Gastrocnemius medialis (tissue), 4 donors: ENCODE results near the gene IQGAP3. TPM values are rescaled to one million over a fixed set of nuclear protein-coding genes. Genes with fewer than 3 reads are reported as not detected.
"Not testable (repeated sequence)": the region's sequence is repeated elsewhere in the genome, so short reads cannot be mapped to it uniquely, and the experiment has no call there.

Experiments
- ATAC-seq, 2 donors: fragments of 150-250 bp; one replicate each; pipeline ENCODE4 v1.9.1; 2016
- DNase-seq, 2 donors: peaks; one replicate each; pipeline ENCODE4 v3.0.0-alpha.2; 2019
- H3K27ac ChIP-seq, 4 donors: fragments of 200-600 bp; sonication (generic); 1 replicate in 1 of 4; 2 replicates in 3 of 4; pipeline ENCODE4 v1.5.1; 2016 to 2018; ENCODE audit warnings: mild to moderate bottlenecking in 2 of 4, moderate library complexity in 1 of 4
- H3K27me3 ChIP-seq, 3 donors: fragments of 200-600 bp; sonication (generic) in 2 of 3; 1 replicate in 1 of 3; 2 replicates in 2 of 3; pipeline versions ENCODE4 v1.5.1 to v1.6.0; 2016 to 2019; ENCODE audit warnings: mild to moderate bottlenecking in 1 of 3, moderate library complexity in 1 of 3
- H3K36me3 ChIP-seq, 2 donors: fragments of 200-600 bp; sonication (generic) in 1 of 2; one replicate each; pipeline ENCODE4 v1.5.1; 2017 to 2018
- H3K4me1 ChIP-seq, 2 donors: fragments of 200-600 bp; sonication (generic) in 1 of 2; one replicate each; pipeline ENCODE4 v1.5.1; 2016 to 2017; ENCODE audit warnings: mild to moderate bottlenecking in 2 of 2
- H3K4me3 ChIP-seq, 4 donors: fragments of 200-600 bp; sonication (generic) in 3 of 4; 1 replicate in 1 of 4; 2 replicates in 3 of 4; pipeline ENCODE4 v1.5.1; 2016 to 2019; ENCODE audit warnings: mild to moderate bottlenecking in 2 of 4
- H3K9me3 ChIP-seq, 3 donors: fragments of 200-600 bp; sonication (generic) in 2 of 3; 1 replicate in 1 of 3; 2 replicates in 2 of 3; pipeline ENCODE4 v1.5.1; 2016 to 2019
- POLR2A ChIP-seq, 2 donors: fragments of 450-650 bp; IDR thresholded peaks; one replicate each; pipeline ENCODE4 v1.6.1; 2017; ENCODE audit warnings: antibody characterized with exemption in 2 of 2, mild to moderate bottlenecking in 2 of 2, moderate library complexity in 2 of 2
- in situ Hi-C, 4 donors: fragments of 200-750 bp; cut with MboI; loops; one replicate each; pipeline versions ENCODE4 v1.15.0 to v1.8.0; 2017; ENCODE audit warnings: low sequenced_read_pairs in 4 of 4
- intact Hi-C: fragments of 100-400 bp; cut with DNase I; formaldehyde crosslinking; loops from one replicate; pipeline ENCODE4 v1.15.1; 2023; ENCODE audit warnings: low total_unique reads
- total RNA-seq, 4 donors: library from RNA; depleted of rRNA; stranded (reverse); fragments of >200 nt; gene quantifications; one replicate each; pipeline versions ENCODE4 v1.1.0 to v1.2.3, GENCODE V29; 2016
- TF ChIP-seq, protein P1 (sequence below), 5 experiments: fragments of 450-650 bp in 3 of 5; fragments of 200-600 bp in 2 of 5; sonication (generic) in 2 of 5; IDR thresholded peaks in 4 of 5; conservative IDR thresholded peaks in 1 of 5; 1 replicate in 4 of 5; 2 replicates in 1 of 5; pipeline ENCODE4 v1.5.1; 2016 to 2019; ENCODE audit warnings: antibody characterized with exemption in 5 of 5, mild to moderate bottlenecking in 3 of 5, moderate library complexity in 3 of 5

IQGAP3 gene
- total RNA-seq, 4 donors from 2014 or later, result 0.20 to 0.55 TPM; not detected in 2

DNA sequence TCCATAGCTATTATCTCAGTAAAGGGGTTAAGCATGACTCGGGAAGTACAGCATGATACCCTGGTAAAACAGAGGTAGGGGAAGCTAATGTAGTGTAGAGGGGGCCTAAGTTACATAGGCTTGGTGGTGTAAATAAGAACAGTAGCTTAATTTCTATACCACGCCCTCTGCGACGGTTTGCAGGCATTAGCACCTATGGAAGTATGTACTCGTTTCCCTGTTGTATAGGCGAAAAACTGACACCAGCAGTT is 18.7 kb upstream of the IQGAP3 start:
- peak overlapping the region; percentile 70 to 97 (median 78) for H3K4me3 ChIP-seq
- TF ChIP-seq, protein P1, sequence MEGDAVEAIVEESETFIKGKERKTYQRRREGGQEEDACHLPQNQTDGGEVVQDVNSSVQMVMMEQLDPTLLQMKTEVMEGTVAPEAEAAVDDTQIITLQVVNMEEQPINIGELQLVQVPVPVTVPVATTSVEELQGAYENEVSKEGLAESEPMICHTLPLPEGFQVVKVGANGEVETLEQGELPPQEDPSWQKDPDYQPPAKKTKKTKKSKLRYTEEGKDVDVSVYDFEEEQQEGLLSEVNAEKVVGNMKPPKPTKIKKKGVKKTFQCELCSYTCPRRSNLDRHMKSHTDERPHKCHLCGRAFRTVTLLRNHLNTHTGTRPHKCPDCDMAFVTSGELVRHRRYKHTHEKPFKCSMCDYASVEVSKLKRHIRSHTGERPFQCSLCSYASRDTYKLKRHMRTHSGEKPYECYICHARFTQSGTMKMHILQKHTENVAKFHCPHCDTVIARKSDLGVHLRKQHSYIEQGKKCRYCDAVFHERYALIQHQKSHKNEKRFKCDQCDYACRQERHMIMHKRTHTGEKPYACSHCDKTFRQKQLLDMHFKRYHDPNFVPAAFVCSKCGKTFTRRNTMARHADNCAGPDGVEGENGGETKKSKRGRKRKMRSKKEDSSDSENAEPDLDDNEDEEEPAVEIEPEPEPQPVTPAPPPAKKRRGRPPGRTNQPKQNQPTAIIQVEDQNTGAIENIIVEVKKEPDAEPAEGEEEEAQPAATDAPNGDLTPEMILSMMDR (IDR thresholded peaks at IDR 0.05 in 4 of 5, conservative IDR thresholded peaks at IDR 0.05 in 1 of 5), result no peak
- TF ChIP-seq POLR2A (IDR thresholded peaks at IDR 0.05), result no peak
- peaks cover 0 to 23% of the 10 kb centered on the region in 2 donors for H3K36me3 ChIP-seq
- peak overlapping the region; percentile 83 to 91 (median 86) for H3K27ac ChIP-seq
- DNase-seq (no peak), ATAC-seq (no peak)
- in situ Hi-C loops, result no loop called here
- intact Hi-C loops, result loop anchor here (1.0 kb wide), 1 partner anchor 10 kb away; the partner anchor contains the start of gene GPATCH4
- peaks cover 5 to 6% of the 10 kb centered on the region in 2 donors for H3K4me1 ChIP-seq
- H3K27me3 ChIP-seq, result no peaks in the 10 kb centered on the region
- no peaks in the 10 kb centered on the region for H3K9me3 ChIP-seq

DNA sequence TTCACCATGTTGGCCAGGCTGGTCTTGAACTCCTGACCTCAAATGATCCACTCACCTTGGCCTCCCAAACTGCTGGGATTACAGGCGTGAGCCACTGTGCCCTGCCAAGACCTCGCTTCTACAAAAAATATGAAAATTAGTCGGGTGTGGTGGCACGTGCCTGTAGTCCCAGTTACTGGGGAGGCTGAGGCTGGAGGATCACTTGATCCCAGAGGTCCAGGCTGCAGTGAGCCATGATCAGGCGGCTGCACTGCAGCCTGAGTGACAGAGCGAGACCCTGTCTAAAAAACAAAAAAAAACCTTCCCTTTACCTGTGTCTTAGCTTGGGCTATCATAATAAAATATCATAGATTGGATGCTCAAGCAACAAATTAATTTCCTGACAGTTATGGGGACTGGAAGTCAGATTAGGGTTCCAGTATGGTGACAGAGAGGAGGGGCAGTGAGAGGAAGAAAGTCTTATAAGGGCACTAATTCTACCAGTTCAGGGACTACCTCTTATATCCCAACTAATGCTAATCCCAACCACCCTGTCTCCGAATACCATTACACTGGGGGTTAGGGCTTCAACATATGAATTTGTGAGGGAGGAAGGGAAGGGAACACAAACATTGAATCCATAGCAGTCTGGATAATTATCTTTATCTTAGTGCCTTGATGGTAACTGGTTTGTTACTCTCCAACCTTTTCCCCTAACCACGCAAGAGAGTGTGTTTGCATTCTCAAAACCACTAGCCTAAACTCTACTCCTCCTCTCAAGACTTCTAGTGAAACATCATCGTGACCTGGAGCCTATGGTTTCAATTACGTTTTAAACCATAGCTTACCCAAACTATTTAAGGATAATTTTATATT is 18.2 kb upstream of the IQGAP3 start:
- TF ChIP-seq, protein P1 (IDR thresholded peaks at IDR 0.05 in 4 of 5, conservative IDR thresholded peaks at IDR 0.05 in 1 of 5), result no peak
- TF ChIP-seq POLR2A (IDR thresholded peaks at IDR 0.05), result no peak
- H3K4me3 ChIP-seq, result peak overlapping the region in 3 of 4 donors; percentile 70 to 97 (median 76)

DNA sequence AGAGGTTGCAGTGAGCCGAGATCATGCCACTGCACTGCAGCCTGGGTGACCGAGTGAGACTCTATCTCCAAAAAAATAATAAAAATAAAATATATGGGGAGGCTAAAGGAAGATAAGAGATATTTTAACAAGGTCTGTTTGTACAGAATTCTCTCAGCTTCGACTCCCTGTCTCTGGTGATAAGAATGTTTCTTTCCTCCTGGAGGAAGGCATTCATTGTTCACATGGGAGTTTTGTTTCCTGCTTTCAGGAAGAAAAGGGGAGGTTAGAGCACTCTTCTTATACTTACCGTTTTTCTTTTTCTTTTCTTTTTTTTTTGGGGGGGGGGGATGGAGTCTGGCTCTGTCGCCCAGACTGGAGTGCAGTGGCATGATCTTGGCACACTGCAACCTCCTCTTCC is 17.2 kb upstream of the IQGAP3 start:
- no peaks in the 10 kb centered on the region for H3K9me3 ChIP-seq
- no peak overlapping the region for H3K4me3 ChIP-seq
- ATAC-seq, result no peak
- no peak for DNase-seq
- intact Hi-C loops (no loop called here), in situ Hi-C loops (no loop called here)
- no peaks in the 10 kb centered on the region for H3K27me3 ChIP-seq
- H3K36me3 ChIP-seq, result peaks cover 0 to 10% of the 10 kb centered on the region in 2 donors
- TF ChIP-seq, protein P1 (IDR thresholded peaks at IDR 0.05 in 4 of 5, conservative IDR thresholded peaks at IDR 0.05 in 1 of 5), result no peak
- no peak for TF ChIP-seq POLR2A (IDR thresholded peaks at IDR 0.05)
- H3K4me1 ChIP-seq, result peaks cover 5 to 6% of the 10 kb centered on the region in 2 donors
- H3K27ac ChIP-seq, result no peak overlapping the region

More for the DNA sequence above, 18.2 kb upstream of the IQGAP3 start:
- DNase-seq, result no peak
- Histone ChIP-seq H3K9me3 (no peaks in the 10 kb centered on the region), H3K27ac (peak overlapping the region; percentile 83 to 91 (median 86)), H3K4me1 (peaks cover 5 to 6% of the 10 kb centered on the region in 2 donors), H3K36me3 (peaks cover 0 to 18% of the 10 kb centered on the region in 2 donors), H3K27me3 (no peaks in the 10 kb centered on the region)
- in situ Hi-C loops (no loop called here), intact Hi-C loops (loop anchor here (1.0 kb wide), 1 partner anchor 11 kb away; the partner anchor contains the start of gene GPATCH4)
- no peak for ATAC-seq

DNA sequence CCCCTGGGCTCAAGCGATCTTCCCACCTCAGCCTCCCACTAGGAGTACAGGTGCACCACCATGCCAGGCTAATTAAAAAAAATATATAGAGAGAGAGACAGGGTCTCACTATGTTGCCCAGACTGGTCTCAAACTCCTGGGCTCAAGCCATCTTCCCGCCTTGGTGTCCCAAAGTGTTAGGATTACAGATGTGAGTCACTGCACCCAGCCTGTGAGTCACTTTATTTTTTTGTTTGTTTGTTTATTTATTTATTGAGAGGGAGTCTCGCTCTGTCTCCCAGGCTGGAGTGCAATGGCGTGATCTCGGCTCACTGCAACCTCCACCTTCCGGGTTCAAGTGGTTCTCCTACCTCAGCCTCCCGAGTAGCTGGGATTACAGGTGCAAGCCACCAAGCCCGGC is 15.6 kb upstream of the IQGAP3 start:
- H3K27me3 ChIP-seq, H3K27ac ChIP-seq, H3K4me3 ChIP-seq, intact Hi-C loops, H3K4me1 ChIP-seq, H3K36me3 ChIP-seq, DNase-seq, in situ Hi-C loops, ATAC-seq, H3K9me3 ChIP-seq: not testable (repeated sequence)

DNA sequence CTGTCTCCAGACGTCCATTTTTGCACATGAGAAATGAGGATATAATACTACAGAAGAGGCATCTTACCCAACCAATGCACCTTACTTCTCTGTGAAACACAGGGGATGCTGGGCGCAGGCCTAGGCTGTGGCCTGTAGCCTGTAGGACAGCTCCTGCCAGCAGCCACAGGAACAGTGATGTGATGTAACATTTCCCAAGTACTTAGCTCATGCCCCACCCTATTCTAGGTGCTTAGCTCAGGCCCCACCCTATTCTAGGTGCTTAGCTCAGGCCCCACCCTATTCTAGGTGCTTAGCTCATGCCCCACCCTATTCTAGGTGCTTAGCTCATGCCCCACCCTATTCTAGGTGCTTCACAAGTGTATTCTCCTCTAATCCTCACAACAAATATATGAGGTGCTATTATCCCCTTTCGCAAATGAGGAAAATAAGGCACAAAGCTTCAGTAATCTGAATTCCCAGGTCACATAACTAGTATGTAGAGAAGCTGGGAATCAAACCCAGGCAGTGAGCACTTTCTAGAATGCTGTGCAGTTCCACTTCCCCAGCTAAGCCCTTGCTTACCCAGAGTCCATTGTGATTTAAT is 14.6 kb upstream of the IQGAP3 start:
- Histone ChIP-seq H3K9me3 (no peaks in the 10 kb centered on the region), H3K27ac (no peak overlapping the region), H3K4me3 (no peak overlapping the region), H3K27me3 (no peaks in the 10 kb centered on the region), H3K4me1 (peaks cover under 1 to 9% of the 10 kb centered on the region in 2 donors), H3K36me3 (no peaks in the 10 kb centered on the region)
- ATAC-seq, result no peak
- no peak for TF ChIP-seq POLR2A (IDR thresholded peaks at IDR 0.05)
- TF ChIP-seq, protein P1 (IDR thresholded peaks at IDR 0.05 in 4 of 5, conservative IDR thresholded peaks at IDR 0.05 in 1 of 5), result no peak
- no peak for DNase-seq
- intact Hi-C loops (no loop called here), in situ Hi-C loops (no loop called here)
